GM12878 (cell line): ENCODE results near the gene MT1X.

Experiments
- CEBPB ChIP-seq, 2 experiments: fragments of 150-350 bp in 1 of 2; IDR thresholded peaks; 2 replicates each; pipeline ENCODE4 v1.6.1; 2012 to 2014; ENCODE audit warnings: low read depth in 2 of 2, low read length in 2 of 2, borderline replicate concordance in 1 of 2, inconsistent platforms in 1 of 2
- RCOR1 ChIP-seq: conservative IDR thresholded peaks from 2 replicates; pipeline ENCODE4 v1.6.1; 2012; ENCODE audit warnings: low read depth, low read length, improper control_type of control experiment
- ZNF24 ChIP-seq: fragments of 450-650 bp; IDR thresholded peaks from 2 replicates; pipeline ENCODE4 v1.6.1; 2017; ENCODE audit warnings: antibody characterized with exemption, mild to moderate bottlenecking
- ZNF384 ChIP-seq: IDR thresholded peaks from 2 replicates; pipeline ENCODE4 v1.6.1; 2012; ENCODE audit warnings: low read depth, mild to moderate bottlenecking, low read length, improper control_type of control experiment, borderline replicate concordance

DNA sequence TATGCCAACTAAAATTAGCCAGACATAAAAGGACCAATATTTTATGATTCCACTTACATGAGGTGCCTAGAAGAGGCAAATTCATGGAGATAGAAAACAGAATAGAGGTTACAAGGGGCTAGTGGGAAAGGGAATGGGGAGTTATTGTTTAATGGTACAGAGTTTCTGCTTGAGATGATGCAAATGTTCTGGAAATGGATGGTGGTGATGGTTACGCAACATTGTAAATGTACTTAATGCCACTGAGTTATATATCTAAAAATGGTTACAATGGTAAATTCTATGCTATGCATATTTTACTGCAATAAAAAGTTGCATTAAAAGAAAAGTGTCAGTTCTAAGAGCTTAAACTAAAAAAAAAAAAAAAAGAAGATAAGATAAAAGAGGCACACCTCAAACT, 17.9 kb downstream of the MT1X start:
- TF ChIP-seq ZNF384 (no peak), CEBPB (IDR thresholded peaks at IDR 0.05; ENCODE audit: borderline replicate concordance in 1 of 2, low read depth in 2 of 2, low read length in 2 of 2) (no peak), ZNF24 (no peak), RCOR1 (no peak)
